ENCODE results near the gene SERTAD2.

SERTAD2 gene

DNA sequence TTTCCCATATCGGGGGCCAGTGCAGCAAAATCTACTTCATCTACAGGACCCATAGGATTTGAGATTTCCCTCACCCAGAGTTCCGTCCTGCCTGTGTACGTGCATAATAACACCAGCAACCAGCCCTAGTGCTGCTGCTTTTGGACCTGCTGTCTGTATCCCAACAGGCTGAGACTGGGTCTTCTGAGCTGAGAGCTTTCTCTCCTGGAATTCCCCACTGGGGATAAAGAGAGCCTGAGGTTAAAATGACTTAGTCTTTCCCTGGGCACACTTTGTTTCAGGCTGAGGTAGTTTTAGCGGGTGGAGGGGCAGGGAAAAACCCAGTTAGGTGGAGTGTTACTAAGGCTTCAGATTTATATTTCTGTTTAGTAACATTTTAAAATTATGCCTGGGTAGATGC is 62.5 kb downstream of the SERTAD2 start:
- no peak overlapping the region for H3K4me3 ChIP-seq (ENCODE audit: low read depth, low read length)
- DNase-seq (ENCODE audit: low read depth) = no peak
- TF ChIP-seq POLR2A (IDR thresholded peaks at IDR 0.05; ENCODE audit: extremely low read depth, insufficient read length) (no peak), MYC (IDR thresholded peaks at IDR 0.05; ENCODE audit: low read depth, low read length) (no peak)
- TF ChIP-seq, protein P1, sequence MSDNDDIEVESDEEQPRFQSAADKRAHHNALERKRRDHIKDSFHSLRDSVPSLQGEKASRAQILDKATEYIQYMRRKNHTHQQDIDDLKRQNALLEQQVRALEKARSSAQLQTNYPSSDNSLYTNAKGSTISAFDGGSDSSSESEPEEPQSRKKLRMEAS (IDR thresholded peaks at IDR 0.05; ENCODE audit: low read depth, low read length) = no peak
- TF ChIP-seq, protein P2, sequence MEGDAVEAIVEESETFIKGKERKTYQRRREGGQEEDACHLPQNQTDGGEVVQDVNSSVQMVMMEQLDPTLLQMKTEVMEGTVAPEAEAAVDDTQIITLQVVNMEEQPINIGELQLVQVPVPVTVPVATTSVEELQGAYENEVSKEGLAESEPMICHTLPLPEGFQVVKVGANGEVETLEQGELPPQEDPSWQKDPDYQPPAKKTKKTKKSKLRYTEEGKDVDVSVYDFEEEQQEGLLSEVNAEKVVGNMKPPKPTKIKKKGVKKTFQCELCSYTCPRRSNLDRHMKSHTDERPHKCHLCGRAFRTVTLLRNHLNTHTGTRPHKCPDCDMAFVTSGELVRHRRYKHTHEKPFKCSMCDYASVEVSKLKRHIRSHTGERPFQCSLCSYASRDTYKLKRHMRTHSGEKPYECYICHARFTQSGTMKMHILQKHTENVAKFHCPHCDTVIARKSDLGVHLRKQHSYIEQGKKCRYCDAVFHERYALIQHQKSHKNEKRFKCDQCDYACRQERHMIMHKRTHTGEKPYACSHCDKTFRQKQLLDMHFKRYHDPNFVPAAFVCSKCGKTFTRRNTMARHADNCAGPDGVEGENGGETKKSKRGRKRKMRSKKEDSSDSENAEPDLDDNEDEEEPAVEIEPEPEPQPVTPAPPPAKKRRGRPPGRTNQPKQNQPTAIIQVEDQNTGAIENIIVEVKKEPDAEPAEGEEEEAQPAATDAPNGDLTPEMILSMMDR (IDR thresholded peaks at IDR 0.05; ENCODE audit: low read depth, low read length) = no peak

DNA sequence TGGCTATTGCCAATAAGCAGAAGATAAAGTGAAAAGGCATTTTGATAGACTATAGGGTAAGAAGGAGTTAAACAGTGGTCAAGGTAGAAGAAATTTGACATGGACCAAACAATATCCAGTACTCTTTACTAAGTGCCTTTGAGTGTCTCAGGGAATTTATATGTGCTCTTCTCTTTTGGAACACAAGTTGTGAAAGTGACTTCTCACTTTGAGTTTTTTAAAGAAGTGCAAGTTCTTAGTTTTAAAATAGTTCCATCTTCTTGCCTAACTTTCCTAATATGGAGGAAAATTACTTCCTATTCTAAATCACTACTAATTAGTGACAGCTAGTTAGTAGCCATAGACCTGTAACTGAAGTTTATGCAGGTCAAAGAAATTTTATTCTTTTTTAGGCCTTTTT is 66.2 kb downstream of the SERTAD2 start:
- H3K4me3 ChIP-seq (ENCODE audit: low read depth, low read length) = no peak overlapping the region
- DNase-seq (ENCODE audit: low read depth) = no peak
- TF ChIP-seq, protein P1 (IDR thresholded peaks at IDR 0.05; ENCODE audit: low read depth, low read length) = no peak
- TF ChIP-seq MYC (IDR thresholded peaks at IDR 0.05; ENCODE audit: low read depth, low read length) = no peak
- TF ChIP-seq, protein P2 (IDR thresholded peaks at IDR 0.05; ENCODE audit: low read depth, low read length) = no peak
- no peak for TF ChIP-seq POLR2A (IDR thresholded peaks at IDR 0.05; ENCODE audit: extremely low read depth, insufficient read length)

DNA sequence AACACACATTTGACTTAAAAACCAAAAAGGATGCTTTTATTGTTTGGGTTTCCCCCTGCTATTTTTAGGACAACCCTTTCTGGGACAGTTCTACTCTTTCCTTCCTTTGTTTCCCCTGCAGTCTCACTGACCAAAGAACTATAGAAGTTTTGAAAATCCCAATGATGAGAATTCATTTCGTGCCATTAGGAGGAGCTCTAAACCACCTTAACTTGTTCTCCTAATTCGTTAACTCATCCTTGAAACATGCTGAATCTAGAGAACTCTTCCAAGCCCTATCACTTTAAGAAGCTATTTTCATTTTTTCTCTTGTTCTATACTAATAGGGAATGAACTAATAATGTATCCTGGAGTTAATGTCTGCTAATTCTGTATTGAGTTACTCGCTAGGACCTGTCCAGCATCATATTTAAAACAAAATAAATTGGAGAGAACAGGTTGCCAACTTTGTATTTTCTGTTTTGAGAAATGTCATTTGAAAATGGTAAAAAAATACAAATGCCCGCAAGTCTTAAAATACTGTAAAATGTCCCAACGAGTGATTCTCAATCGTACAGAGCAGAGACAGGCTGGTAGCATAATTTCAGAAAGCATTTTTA is 66.7 kb downstream of the SERTAD2 start:
- no peak overlapping the region for H3K4me3 ChIP-seq (ENCODE audit: low read depth, low read length)
- TF ChIP-seq, protein P2 (IDR thresholded peaks at IDR 0.05; ENCODE audit: low read depth, low read length) = peak; percentile 51
- TF ChIP-seq MYC (IDR thresholded peaks at IDR 0.05; ENCODE audit: low read depth, low read length) = no peak
- peak; percentile 68 for DNase-seq (ENCODE audit: low read depth)

DNA sequence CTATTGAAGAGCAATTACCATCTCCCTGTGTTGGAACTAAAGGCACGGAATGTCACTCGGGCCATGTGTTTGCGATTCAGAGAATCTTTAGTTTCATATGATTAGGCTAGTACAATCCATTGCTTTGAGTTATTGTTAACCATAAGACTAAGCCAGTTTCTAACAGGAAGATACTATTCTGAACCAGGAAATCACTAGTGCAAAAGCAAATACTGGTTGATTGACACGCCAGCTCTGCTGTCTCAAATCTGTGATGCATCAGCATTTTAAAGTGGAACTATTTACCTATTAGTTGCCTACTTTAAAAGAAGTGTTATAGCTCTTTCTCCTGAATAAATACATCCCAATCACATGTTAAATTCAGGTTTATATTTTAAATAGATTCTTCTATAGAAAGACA is 67.7 kb downstream of the SERTAD2 start:
- H3K4me3 ChIP-seq (ENCODE audit: low read depth, low read length) = no peak overlapping the region
- no peak for TF ChIP-seq MYC (IDR thresholded peaks at IDR 0.05; ENCODE audit: low read depth, low read length)
- no peak for TF ChIP-seq POLR2A (IDR thresholded peaks at IDR 0.05; ENCODE audit: extremely low read depth, insufficient read length)
- TF ChIP-seq, protein P2 (IDR thresholded peaks at IDR 0.05; ENCODE audit: low read depth, low read length) = no peak
- TF ChIP-seq, protein P1 (IDR thresholded peaks at IDR 0.05; ENCODE audit: low read depth, low read length) = no peak
- no peak for DNase-seq (ENCODE audit: low read depth)

DNA sequence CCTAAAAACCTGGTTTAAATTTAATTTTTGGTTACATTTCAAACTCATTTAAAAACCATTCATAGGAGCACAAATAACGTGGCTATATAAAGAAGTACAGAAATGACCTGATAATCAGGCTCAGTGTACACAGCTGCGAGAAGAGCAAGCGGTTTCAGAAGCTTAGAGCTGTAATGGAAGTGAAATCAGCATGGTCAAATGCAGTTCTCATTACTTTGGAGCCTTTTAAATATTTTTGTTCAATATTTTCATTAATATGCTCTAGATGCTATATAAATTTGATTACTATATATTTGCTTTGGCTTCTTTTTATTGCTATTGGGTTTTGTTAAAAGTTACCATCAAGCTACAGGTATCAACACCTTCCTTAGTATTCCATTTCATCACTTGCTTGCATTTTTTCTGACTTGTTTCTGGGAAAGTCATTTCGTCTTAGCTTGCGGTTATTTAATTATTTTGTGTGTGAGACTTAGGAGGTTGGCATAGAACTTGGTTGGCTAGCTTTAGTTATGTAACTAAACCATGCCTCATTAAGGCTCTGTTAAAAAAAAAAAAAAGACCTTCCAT is 70.9 kb downstream of the SERTAD2 start:
- no peak for DNase-seq (ENCODE audit: low read depth)
- TF ChIP-seq MYC (IDR thresholded peaks at IDR 0.05; ENCODE audit: low read depth, low read length) = no peak
- TF ChIP-seq, protein P1 (IDR thresholded peaks at IDR 0.05; ENCODE audit: low read depth, low read length) = no peak
- TF ChIP-seq, protein P2 (IDR thresholded peaks at IDR 0.05; ENCODE audit: low read depth, low read length) = no peak
- TF ChIP-seq POLR2A (IDR thresholded peaks at IDR 0.05; ENCODE audit: extremely low read depth, insufficient read length) = no peak
- no peak overlapping the region for H3K4me3 ChIP-seq (ENCODE audit: low read depth, low read length)
